ENCODE data around the gene VKORC1.

VKORC1 gene

DNA sequence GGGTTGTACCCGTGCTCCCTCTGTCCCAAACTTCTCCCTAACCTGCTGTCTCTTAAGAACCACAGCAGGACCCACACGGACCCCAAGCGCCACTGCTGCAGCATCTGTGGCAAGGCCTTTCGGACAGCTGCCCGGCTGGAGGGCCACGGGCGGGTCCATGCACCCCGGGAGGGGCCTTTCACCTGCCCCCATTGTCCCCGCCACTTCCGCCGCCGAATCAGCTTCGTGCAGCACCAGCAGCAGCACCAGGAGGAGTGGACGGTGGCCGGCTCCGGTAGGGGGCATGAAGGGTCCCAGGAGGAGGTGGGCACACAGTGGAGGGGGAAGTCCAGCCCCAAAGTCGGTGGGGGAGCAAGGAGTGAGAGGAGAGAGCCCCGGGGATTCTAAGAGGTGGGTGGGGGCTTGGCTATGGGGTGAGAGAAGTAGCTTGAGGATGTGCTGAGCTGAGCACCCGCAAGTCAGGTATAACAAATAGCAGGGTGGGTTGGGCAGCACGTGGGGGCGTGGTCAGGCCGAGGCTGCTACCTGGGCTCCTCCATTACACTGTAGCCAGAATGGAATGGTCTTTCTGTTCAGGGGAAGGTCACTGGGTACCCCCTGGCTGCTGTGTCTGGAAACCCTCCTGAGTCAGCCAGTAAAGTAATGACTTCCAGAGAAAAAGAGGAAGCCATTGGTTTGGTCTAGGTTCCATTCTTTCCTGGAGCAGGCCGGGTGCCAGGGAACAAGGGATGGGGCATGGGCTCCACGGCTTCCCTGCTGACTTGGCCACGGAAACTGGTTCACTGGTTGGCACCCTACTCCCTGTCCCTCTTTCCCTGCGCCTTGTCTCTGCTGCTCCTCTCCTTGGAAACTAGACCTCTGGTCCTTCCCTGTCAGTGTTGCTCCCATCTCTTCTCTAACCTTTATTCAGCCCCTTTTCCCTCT lies 12.9 kb downstream of the VKORC1 start:
- no peak for DNase-seq

DNA sequence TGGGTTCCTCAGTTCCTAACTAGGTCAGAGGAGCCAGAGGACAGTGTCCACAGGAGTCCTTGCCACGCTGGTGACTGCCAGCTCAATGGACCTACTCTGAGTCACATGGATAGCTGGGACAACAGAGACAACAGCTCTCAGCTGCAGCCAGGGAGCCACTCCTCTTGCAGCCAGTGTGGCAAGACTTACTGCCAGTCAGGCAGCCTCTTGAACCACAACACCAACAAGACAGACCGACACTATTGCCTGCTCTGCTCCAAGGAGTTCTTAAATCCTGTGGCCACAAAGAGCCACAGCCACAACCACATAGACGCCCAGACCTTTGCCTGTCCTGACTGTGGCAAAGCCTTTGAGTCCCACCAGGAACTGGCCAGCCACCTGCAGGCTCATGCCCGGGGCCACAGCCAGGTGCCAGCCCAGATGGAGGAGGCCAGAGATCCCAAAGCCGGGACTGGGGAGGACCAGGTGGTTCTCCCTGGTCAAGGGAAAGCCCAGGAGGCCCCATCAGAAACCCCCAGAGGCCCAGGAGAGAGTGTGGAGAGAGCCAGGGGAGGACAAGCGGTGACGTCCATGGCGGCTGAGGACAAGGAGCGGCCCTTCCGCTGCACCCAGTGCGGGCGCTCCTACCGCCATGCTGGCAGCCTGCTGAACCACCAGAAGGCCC lies 13.7 kb downstream of the VKORC1 start:
- no peak for DNase-seq

DNA sequence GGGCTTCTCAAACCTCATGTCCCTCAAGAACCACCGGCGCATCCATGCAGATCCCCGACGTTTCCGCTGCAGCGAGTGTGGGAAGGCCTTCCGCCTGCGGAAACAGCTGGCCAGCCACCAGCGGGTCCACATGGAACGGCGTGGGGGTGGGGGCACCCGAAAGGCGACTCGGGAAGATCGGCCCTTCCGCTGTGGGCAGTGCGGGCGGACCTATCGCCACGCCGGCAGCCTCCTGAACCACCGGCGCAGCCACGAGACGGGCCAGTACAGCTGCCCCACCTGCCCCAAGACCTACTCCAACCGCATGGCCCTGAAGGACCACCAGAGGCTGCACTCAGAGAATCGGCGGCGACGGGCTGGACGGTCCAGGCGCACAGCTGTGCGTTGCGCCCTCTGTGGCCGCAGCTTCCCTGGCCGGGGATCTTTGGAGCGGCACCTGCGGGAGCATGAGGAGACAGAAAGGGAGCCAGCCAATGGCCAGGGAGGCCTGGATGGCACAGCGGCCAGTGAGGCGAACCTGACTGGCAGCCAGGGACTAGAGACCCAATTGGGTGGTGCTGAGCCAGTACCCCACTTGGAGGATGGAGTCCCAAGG lies 14.5 kb downstream of the VKORC1 start:
- DNase-seq, result no peak

DNA sequence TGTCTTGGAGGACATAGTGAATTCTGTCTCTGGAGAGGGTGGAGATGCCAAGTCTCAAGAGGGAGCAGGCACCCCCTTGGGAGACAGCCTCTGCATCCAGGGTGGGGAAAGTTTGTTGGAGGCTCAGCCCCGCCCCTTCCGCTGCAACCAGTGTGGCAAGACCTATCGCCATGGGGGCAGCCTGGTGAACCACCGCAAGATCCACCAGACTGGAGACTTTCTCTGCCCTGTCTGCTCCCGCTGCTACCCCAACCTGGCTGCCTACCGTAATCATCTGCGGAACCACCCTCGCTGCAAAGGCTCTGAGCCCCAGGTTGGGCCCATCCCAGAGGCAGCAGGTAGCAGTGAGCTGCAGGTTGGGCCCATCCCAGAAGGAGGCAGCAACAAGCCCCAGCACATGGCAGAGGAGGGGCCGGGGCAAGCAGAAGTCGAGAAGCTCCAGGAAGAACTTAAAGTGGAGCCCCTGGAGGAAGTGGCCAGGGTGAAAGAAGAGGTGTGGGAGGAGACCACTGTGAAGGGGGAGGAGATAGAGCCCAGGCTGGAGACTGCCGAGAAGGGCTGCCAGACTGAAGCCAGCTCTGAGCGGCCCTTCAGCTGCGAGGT lies 15.2 kb downstream of the VKORC1 start:
- DNase-seq, result no peak

DNA sequence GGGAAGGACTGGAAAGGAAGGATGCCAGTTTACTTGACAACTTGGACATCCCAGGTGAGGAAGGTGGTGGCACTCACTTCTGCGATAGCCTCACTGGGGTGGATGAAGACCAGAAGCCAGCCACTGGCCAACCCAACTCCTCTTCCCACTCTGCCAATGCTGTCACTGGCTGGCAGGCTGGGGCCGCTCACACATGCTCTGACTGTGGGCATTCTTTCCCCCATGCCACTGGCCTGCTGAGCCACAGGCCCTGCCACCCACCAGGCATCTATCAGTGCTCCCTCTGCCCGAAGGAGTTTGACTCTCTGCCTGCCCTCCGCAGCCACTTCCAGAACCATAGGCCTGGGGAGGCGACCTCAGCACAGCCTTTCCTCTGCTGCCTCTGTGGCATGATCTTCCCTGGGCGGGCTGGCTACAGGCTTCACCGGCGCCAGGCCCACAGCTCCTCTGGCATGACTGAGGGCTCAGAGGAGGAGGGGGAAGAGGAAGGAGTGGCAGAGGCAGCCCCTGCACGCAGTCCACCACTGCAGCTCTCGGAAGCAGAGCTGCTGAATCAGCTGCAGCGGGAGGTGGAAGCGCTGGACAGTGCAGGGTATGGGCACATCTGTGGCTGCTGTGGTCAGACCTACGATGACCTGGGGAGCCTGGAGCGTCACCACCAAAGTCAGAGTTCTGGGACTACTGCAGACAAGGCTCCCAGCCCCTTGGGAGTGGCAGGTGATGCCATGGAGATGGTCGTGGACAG lies 15.8 kb downstream of the VKORC1 start:
- DNase-seq, result no peak

DNA sequence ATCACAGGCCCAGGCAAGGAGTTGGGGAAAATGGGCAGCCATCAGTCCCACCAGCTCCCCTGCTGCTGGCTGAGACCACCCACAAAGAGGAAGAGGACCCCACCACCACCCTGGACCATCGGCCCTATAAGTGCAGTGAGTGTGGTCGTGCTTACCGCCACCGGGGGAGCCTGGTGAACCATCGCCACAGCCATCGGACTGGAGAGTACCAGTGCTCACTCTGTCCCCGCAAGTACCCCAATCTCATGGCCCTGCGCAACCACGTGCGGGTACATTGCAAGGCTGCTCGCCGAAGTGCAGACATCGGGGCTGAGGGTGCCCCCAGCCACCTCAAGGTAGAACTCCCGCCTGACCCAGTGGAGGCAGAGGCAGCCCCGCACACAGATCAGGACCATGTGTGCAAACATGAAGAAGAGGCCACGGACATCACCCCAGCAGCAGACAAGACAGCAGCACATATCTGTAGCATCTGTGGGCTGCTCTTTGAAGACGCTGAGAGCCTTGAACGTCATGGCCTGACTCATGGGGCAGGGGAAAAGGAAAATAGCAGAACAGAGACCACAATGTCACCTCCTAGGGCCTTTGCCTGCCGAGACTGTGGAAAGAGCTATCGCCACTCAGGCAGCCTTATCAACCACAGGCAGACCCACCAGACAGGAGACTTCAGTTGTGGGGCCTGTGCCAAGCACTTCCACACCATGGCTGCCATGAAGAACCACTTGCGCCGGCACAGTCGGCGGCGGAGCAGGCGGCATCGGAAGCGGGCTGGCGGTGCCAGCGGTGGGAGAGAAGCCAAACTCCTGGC lies 16.8 kb downstream of the VKORC1 start:
- DNase-seq, result no peak

DNA sequence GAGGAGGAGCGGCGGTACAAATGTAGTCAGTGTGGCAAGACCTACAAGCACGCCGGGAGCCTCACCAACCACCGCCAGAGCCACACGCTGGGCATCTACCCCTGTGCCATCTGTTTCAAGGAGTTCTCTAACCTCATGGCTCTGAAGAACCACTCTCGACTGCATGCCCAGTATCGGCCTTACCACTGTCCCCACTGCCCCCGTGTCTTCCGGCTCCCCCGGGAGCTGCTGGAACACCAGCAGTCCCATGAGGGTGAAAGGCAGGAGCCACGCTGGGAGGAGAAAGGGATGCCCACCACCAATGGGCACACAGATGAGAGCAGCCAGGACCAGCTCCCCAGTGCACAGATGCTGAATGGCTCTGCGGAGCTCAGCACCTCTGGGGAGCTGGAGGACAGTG lies 17.6 kb downstream of the VKORC1 start:
- DNase-seq, result no peak

DNA sequence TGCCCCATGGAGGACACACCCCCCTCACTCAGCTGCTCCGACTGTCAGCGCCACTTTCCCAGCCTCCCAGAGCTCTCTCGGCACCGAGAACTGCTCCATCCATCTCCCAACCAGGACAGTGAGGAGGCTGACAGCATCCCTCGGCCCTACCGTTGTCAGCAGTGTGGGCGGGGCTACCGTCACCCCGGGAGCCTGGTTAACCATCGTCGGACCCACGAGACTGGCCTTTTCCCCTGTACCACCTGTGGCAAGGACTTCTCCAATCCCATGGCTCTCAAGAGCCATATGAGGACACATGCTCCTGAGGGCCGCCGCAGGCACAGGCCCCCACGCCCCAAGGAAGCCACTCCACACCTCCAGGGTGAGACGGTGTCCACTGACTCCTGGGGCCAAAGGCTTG lies 18.3 kb downstream of the VKORC1 start:
- no peak for DNase-seq

DNA sequence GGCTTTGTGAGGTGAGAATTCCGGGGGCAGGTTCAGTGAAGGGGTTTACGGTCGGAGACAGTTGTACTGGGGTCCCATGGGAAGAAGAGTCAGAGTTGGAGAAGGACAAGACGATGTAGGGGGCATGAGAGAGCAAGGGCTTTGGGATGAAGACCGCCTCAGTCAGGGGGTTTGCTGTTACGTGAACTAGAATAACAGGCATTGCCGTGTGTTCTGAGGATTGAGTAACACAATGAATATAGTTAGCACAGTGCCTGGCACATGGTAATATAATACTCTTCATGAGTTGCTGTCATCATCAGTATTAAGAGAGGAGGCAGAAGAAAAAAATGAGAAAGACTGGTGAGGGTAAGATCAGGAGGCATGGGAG lies 19.8 kb downstream of the VKORC1 start:
- DNase-seq, result no peak

DNA sequence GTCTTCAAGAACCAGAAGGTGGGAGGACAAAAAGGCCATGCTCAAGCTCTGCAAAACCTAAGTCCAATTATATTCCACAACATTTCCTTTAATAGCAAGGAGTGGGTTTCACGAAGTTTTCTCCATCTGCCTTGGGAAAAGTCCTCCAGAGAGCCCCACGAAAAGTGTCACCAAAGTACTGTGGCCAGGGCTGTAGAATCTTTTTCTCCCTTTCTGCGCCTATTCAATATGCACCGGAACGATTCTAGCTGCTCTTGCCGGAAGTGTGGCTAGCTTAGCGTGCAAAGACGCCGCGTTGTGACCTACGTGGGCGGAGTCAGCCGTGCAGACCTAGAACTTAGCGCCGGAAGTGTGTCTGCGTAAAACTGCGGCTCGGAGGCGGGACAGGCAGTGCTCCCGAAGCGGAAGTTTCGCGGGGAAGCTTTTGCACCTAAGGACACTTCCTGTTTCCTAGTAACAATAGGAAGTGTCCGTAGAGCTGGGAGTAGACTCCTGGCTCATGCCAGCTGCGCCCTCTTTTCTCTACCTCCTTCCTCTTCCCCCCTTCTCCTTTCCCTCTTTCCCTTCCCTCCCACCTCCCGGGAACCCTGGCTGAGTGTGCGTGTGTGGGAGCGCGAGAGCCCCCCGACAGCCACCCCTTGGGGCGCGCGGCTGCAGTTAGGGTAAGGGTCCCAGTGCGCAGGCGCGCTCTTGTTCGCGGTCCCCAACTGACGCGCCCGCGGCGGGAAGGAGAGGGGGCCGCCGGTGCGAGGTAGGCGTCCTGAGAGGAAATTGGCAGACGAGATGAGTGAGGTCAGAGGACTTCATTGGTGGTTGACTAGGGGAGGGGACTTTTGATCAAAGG lies 20.4 kb downstream of the VKORC1 start, which contains the start of the genes ZNF646 and ZNF668:
Gene ZNF646, plus strand, starts transcription at position 453 of the 844 bp plus-strand sequence. CDS start 1,903 bp downstream, outside the sequence.
Gene ZNF668, minus strand, starts transcription at position 271 of the 844 bp plus-strand sequence. CDS start 9,781 bp downstream, outside the sequence.
- DNase-seq, result peak; percentile 99

DNA sequence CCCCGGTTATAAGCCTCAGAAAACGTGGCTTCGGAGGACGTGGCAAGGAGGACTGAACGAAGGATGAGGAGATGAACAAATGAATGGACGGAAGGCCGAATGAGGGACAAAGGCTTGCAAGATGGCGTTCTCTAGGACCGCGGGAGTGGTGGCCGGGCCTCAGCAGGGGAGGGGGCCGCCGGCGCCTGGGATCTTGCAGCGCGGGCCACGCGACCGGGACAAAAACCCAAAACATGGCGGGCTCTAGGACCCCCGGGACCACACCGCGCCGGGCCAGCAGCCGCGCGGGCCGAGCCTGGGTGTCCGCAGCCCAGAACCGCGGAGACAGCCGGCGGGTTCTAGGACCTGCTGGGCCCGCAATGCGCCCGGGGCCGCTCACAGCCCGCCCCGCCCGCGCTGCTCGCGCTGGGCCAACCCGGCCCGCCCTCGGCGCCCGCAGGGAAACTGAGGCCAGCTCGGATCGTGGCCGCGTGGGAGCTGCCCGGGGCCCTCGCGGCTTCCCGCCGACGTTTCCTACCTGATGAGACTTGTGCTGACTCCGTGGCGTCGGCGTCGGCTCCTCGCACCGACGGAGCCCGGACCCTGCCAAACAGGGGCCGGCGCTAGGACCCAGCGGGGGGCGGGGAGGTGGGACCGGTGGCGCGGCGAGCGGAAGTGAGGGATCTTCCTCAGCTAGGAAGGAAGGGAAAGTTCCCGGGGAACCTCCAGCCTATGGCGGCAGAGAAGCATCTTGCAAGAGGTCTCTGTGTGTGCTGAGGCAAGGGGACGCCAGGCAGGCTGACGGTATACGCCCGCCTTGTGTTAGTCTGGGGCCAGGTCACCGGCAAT lies 21.2 kb downstream of the VKORC1 start:
- DNase-seq, result peak; percentile 87

DNA sequence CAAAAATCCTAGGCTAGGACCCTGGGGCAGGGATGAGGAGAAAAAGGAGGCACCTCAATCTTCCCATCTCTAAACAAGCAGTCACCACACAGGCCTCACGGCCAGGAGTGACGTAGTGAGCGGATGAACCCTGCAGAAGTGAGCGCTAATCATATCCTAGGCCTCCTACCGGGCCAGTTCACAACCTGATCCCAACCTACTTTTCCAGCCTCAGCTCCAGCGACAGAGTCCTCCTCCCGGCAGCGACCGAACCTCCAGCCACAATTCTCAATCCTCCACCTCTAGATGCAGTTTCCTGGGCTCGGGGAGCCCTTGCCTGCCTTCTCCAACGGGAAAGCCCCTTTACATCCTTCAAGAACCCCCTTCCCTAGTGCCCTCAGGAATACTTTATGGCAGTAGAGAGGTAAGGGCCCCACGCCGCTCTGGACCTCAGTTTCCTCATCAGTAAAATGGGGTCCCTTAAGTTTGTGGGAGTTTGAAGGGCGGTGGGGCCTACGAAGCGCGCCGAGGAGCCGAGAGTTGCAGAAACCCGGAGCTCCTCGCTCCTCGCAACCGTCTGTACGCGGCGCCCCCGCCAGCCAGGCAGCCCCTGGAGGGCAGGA lies 22.0 kb downstream of the VKORC1 start:
- DNase-seq, result peak; percentile 22

DNA sequence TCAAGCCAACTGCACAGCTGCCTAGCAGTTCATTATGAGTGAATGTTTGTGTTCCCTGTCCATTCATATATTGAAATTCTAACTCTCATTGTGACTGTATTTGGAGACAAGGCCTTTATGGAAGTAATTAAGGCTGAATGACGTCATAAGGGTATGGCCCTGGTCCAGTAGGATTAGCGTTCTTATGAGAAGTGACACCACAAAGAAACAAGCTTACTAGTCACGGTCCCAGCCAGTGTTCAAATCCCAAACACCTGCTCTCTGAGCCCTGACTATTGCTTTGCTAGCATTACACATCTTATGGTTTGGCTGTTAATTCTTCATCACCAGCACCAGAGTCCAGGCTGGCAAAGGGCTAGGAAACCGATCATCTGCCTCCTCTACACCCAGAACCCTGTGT lies 22.7 kb downstream of the VKORC1 start:
- peak; percentile 84 for DNase-seq

DNA sequence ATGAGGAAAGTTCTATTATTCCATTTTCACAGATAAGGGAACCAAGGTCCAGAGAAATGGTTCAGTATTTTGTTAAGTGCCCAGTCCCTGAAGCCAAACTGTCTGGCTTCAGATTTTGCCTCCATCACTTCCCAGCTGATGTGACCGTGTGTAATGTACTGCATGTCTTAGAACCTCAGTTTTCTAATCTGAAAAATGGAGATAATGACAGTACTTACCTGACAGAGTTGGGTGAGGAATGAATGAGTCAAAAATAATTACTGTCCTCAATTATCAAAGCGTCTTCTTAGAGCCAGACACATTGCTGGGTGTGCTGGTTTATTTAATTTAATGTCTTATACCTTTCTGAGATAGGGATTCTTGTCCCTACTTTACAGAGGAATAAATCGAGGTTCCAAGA lies 27.3 kb downstream of the VKORC1 start:
- DNase-seq, result no peak

DNA sequence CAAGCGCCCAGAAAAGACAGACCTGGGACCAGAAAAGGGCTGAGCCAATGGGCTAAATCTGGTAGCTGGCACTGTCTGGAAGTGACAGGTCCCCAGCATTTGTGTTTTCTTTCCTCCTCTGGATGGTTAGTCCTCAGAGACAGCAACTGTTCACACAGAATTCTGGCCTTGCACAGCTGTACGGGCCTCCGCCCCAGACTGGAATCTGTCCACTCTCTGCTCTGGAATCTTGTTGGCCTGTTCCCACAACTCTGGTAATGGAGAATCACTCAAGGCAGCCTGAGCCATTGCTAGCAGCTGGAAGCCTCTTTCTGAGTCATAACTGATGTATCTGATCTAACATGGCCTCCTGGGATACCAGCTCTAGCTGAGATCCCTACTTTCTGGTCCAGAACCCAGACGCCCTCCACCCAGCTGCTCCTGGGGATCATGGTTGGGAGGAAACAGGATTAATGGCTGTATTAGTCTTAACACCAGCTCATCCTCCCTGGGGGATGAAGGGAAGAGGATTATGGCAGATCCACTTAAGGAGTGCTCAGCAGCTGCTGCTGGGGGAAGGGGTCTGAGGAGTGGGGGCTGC lies 29.6 kb downstream of the VKORC1 start:
- DNase-seq, result peak; percentile 96

DNA sequence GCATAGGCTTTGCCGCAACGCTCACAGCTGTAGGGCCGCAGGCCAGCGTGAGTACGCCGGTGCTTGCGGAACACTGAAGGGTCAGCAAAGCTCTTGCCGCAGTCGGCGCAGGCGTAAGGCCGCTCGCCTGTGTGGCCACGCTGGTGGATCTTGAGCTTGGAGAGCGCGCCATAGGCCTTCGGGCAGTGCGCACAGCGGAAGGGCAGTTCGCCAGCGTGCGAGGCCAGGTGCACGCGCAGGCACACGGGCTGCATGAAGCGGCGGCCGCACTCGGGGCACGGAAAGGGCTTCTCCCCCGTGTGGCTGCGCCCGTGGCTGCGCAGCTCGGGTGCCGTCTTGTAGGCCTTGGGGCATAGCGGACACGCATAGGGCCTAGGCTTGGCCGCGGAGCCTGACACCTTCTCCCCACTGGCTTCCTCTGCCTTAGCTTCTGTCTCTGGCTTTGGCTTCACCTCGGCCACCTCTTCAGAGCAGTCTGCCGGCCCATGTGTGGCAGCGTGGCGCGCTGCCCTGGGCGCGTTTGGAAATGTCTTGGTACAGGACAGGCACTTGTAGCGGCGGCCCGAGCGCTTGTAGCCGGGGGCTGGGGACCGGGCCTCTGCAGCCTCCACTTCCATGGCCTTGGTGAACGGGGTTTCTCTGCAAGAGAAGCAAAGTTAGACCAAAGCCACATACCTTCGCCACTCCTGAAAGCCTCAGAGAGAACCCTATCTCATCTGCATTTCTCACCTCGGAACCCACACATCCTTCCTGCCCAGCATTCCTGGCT lies 30.6 kb downstream of the VKORC1 start:
- no peak for DNase-seq

DNA sequence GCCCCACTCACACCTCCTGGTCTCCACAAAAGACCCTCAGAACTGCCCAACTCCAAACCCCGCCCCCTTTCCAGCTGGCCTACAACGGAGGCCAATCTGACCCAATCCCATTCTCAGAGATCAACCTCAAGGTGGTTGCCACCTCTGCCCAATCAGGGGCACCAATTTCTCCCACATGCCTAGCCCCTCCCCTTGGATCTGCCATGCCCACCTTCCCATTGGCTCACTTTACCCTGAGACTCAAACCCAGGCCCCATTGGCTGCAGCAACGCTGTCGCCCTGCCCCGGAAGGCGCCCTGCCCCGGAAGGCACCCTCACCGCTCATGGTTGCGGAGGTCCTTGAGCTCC lies 31.1 kb downstream of the VKORC1 start:
- no peak for DNase-seq

DNA sequence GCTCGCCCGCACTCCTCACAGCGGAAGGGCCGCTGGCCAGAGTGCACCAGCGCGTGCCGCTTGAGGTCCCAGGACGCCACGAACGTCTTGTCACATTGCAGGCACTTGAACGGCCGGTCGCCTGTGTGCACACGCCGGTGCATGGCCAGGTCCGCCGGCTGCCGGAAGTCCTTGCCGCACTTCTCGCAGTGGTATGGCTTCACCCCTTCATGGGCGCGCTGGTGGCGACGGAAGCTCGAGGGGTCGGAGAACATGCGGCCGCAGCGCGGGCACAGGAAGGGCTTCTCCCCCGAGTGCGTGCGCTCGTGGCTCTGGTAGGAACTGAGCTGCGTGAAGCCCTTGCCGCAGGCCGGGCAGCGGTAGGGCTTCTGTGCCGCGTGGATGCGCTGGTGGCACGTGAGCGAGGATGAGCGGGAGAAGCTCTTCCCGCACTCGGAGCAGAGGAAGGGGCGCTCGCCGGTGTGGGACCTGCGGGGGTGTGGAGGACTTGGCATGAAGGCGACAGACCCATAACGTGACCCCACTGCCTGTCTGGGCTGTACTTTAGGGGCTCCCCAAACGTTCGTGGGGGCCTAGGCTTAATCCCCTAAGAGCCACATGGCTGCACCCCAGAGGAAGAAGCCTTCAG lies 32.7 kb downstream of the VKORC1 start:
- DNase-seq, result no peak

Data from fibroblast of upper back skin (primary cell).